GM18870 (cell line): ENCODE results near the gene ZFP36L2.

ENCODE experiments used
- ATAC-seq: cut with Tn5 transposase; IDR thresholded peaks from one replicate; pipeline ENCODE4 v1.9.1; 2021; ENCODE audit warnings: moderate library complexity; ENCODE audit not compliant: unreplicated experiment

Gene ZFP36L2, protein sequence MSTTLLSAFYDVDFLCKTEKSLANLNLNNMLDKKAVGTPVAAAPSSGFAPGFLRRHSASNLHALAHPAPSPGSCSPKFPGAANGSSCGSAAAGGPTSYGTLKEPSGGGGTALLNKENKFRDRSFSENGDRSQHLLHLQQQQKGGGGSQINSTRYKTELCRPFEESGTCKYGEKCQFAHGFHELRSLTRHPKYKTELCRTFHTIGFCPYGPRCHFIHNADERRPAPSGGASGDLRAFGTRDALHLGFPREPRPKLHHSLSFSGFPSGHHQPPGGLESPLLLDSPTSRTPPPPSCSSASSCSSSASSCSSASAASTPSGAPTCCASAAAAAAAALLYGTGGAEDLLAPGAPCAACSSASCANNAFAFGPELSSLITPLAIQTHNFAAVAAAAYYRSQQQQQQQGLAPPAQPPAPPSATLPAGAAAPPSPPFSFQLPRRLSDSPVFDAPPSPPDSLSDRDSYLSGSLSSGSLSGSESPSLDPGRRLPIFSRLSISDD

DNA sequence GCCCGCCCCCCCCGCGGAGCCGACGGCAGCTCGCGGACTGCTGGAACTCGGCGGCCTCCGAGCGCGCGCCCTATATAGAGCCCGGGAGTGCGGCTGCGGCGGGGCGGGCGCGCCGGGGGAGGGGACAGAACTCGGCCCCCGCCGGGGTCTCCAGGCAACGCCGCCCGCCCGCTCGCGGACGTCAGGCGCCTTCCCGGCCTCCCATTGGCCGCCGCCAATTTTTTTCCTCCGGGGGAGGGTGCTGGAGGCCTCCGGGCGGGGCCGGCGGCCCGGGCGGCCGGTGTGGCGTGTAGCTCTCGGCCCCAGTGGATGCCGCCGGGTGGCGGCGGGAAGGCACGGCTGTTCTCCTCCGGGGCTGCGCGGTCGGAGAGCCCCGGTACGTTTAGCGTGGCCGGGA lies at the start of gene ZFP36L2:
ZFP36L2 (minus strand) TSS at position 49 of the 397 bp plus-strand sequence. CDS start 291 bp downstream, outside the sequence.
- peak; percentile 32 for ATAC-seq

DNA sequence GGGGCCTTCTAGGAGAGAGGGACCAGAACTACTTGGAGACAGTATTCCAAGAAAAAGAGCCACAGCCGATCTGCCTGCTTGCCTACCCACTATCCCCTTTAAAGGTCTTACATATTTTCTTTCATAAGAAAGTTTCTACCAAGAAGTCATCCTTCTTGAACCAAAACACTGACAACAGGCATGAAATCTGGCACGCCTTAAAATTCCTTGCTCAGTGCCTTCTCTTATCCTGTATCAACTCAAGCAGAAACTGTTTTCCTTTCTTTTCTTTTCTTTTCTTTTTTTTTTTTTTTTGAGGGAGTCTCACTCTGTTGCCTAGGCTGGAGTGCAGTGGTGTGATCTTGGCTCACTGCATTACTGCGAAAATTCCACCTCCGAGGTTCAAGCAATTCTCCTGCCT lies 48.3 kb upstream of the ZFP36L2 start:
- ATAC-seq: no peak

DNA sequence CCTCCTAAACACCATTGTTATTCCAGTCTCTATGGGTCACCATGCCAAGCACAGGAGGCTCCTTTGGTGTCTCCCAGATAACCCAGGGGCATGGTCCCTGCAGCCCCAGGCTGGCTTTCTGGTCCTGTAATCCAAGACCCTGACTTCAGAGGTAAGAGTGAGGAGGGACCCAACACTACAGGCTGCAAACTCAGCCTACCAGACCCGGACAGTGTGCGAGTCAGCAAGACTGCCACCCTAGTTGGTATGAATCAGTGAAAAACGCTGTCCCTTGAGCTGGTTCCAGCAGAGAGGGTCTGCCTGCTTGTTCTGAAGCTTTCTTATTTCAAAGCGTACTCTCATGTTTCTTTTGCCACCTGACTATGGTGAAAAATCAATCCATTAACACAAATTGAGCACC lies 47.6 kb upstream of the ZFP36L2 start:
- no peak for ATAC-seq

DNA sequence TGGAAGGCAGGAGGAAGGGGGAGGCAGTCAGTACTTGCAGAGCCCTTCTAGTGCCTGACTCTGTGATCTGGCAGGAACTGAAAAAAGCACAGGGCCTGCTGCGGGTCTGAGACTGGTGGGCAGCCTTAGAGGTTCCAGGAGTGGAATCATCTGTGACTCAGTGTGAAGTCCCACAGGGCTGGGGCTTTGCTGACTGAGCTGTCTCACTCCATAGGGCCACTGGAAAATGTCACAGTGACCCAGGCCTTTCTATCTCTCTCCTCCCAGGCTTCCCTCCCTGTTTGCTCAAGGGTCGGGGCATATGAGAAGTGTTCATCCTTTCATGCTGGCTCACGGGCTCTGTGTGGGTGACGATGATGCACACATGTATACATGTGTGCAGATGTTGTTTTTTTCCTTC lies 47.1 kb upstream of the ZFP36L2 start:
- no peak for ATAC-seq

DNA sequence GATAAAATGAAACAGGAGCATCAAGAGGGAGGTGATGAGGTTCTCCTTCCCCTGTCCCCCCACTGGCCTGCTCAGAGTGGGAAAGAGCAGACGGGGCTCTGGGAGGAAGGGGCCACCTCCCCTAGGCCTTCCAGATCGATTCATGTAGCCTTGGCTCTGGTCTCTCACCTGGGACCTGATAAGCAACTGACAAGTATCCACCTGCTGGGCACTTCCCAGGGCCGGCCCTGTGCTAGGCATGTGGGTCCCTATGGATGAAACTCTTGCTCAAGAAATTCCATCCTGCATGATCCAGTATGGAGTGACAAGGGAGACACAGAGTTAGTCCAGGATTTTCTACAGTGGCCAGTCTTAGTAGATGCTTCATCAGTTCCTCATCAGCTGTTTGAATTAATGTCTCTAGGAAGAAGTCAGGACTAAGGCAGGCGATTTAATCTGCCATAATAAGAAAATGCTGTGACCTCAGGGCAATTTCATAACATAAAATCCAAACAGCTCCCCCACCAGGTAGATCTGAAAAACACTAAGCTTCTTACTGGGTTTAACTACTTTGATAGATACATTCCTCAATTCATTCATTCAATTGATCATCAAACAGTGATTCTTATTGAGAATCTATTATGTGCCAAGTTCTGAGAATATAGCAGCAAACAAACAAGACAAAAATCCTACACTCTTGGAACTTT lies 44.7 kb upstream of the ZFP36L2 start:
- ATAC-seq: no peak

DNA sequence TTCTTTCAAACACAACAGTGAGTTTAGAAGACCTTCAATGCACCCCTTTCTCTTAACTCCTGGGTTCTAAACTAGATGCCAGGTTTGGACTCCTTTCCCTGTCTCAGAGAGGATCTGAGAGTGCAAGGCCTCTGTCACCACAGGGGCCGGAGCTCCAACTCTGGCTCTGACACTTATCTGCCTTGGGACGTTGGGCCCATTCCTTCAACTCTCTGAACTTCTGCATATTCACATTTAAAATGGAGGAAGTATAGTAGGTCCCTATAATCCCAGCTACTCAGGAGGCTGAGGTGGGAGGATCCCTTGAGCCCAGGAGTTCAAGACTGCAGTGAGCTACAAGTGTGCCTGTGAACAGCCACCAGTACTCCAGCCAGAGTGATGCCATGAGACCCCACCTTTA lies 44.1 kb upstream of the ZFP36L2 start:
- no peak for ATAC-seq

DNA sequence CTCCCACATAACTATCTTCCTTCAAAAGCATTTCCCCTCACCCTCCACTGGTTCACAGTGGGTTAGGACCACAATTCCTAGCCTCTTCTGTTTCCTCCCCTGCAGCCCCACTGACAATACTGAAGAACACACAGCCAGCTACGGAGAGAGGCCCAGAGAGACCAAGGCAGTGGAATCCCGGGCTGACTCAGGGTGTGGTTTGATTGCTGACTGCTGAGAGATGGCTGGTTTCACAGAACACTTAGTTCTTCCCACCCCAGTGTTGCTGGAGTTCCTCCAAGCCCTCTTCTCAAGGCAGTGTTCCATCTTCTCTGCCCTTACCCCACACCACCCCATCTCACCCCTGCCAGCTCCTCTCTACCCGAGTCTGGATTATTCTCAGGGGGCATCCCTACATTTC lies 43.3 kb upstream of the ZFP36L2 start:
- ATAC-seq: no peak

DNA sequence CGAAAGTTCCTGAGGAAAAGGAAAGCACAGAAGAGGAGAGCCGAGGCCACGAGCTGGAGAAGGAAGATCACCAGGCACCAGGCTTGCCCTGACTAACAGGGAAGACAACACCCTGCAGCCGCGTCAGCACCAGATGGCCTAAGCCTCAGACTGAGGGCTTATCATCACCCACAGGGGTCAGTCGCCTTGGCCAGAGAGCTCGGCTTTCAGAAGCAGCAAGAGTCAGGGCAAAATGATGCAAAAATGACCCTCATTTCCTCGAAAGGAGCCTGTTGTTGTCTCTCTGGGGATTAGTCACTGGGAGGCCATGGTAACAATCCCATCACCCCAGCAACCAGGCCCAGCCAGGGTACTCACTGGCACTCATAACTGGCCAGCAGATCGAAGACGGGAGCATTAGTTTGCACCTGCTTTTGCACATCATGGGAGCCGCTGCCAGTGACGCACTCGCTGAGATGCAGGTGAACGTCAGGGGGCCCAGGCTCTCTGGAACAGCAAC lies 42.7 kb upstream of the ZFP36L2 start:
- ATAC-seq: no peak

DNA sequence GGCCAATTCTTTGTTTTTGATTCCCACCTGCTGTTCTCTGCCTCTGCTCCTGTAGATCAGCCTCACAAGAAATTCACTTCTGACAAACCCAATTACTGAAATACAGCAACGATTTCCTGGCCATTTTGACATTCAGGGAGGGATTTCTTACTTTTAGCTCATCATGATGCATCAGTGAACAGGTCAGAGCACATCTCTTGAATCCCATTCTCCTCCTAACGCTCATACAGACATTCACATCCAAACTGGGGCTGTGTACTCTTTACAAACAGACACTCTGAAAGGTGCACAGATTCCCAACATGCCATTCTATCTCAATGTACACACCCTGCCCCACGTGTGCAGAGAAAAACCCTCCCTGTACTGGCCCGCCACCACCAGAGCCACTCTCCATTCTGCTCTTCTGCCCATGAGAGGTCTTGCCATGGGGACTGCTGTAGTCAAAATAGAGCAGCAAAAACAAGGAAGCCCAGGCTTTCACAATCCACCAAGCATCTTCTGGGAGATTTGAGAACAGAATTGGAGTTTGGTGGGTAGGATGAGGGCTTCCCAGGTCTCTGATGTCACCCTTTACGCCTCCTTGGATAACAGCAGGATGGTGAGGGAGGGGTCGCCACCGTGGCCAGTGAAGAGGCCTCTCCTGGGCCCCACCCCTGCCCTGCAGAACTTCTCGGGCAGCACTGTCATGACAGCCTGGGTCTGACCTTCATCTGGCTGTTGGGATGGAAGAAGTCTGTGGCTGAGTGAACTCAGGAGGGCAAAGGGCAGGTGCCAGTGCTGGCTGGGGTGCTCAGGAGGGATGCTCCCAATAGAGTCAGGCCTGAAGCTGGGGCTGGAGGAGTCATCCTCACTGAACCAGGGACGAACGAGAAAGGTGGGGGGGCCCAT lies 41.9 kb upstream of the ZFP36L2 start:
- ATAC-seq: no peak

DNA sequence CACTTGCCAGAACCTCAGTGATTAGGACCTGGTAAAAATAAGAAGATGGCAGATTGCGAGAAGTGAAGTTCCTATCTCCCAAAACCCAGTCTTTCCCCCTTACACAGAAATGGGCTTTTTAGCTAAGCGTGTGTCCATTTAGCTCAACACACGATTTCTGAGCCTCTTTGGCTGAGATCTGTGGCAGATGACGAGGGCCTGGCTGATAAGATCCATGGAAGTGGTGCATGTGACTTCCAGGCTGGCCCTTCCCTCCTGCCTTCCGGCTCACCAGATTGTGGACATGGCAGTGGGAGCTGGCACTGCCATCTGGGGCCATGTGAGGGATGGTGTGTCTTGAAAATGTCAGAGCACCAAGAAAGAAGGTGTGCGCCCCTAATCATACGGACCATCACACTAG lies 41.0 kb upstream of the ZFP36L2 start:
- no peak for ATAC-seq

DNA sequence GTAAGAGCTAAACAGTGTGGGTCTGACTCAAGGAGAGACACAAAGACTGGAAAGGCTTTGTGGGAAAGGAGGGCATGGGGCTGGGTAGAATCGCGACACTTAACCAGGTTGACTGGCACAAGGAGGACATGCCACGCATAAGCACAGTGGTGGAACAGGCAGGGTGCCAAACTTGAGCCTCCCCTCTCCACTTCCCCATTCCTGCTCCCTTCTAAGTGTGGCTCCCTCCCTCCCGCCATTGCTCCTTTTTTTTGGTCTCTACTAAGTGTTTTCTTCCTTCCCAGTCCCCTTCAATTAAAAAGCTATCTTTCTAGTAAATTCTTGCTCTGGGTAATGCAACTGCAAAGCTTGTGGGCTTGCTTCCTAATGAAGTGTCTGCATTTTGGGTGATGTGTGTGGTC lies 40.3 kb upstream of the ZFP36L2 start:
- no peak for ATAC-seq

DNA sequence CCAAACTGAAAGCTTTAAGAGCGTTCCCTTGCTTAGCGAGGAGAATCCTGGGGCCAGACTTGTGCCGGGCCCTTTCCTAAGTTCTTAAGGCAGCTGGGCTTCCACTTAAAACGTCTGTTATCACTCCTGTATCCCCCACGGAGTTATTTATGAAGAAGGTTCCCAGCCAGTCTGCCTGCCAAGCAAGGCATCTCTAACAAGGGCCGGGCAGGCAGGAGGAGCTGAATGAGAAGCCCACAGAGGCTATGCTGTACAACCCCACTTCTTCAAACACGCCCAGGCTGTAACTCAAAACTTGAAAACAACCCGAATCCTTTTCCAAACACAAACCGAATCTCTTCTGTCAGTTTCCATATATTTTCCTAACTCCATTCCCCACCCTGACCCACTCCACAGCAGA lies 39.0 kb upstream of the ZFP36L2 start:
- ATAC-seq: no peak

DNA sequence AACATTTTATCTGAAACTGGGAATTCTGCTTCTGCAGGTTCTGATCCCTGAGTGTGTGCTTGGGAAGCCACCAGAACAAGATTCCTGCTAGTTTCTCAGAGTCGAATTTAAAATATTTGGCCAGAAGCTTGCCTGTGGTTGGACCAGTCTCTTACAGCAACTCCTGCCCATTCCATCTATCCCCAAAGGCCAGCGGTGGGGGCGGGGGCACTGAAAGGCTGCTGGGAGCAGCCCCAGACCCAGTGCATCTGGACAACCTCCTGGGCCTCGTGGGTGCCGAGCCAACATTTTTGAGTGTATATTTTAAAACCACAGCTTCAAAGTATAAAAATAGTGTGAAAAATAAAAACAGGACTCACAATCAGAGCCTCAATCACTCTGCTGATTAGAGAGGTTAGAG lies 38.6 kb upstream of the ZFP36L2 start:
- ATAC-seq: no peak

DNA sequence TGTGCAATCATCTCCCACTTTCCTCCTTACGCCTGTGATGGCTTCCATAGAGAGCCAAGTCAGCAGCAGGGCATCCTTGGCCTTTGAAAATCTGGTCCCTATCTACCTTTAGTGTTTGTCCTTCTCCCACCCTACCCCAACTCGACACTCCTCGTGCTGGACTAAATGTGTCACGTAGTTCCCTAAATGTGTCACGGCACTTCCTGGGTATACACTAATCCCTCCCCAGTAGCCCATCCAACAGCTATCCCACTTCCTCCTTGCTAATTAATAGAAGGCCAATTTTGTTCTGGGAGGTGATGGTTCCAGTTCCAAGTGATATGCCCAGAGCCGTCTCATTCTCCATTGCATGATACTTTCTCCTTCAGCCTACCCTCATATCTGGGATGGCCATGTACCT lies 36.5 kb upstream of the ZFP36L2 start:
- ATAC-seq: no peak

DNA sequence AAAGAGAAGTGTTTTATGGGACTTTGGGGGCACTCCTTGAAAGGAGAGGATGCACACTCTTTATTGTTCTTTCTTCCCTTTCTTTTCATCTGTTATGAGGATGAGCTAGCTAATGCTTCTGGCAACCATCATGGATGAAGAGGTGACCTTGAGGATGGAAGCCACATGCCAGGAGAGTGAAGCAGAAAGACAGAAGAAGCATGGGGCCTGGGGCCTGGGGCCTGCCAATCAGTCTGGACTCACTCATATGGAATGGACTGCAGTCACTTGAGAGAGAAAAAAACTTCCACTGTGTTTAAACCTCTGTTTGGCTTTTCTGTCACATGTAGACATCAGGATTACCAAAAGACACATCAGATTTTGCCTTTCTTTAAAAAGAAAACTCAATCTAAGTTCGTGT lies 35.8 kb upstream of the ZFP36L2 start:
- ATAC-seq: no peak

DNA sequence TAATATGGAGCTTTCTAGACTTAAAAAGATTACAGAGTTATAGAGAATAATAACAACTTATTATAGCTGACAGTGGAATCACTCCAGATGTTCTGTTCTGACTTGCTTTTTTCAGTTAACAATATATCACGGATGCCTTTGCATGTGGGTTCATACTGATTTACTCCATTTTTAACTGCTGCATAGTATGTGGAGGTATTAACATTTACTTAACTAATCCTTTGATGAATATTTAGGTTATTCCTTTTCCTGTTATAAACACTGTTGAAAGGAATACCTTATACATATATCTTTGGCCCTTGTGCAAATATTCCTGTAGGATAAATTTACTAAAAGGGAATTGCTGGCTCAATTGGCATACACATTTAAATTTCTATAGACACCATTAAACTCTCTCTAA lies 33.1 kb upstream of the ZFP36L2 start:
- no peak for ATAC-seq

DNA sequence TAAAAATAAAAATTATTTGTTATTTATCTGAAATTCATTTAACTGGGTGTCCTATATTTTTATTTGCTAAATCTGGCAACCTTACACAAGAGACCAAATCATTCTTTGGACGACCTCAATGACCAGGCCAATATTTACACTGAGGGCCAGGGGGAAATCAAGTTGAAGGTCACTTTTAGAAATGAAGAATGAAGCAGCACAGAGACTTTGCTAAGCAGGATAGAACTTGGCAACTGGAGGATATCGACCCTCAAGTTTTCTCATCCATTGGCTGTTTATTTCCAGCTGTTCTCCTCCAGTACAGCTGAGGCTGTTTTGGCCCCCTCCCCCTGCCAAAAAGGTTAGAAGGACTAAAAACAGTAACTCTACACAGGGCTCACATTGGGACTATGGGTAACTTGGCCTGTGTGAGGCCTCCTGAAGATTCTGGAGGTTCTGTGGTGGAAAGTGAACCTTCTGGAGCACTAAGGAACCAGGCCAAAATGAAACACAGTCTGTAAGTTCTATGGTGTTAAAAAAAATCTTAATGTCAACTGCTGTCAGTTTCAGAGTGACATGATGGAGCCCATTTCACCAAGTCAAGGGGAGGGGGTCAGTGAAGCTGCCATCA lies 32.2 kb upstream of the ZFP36L2 start:
- no peak for ATAC-seq

DNA sequence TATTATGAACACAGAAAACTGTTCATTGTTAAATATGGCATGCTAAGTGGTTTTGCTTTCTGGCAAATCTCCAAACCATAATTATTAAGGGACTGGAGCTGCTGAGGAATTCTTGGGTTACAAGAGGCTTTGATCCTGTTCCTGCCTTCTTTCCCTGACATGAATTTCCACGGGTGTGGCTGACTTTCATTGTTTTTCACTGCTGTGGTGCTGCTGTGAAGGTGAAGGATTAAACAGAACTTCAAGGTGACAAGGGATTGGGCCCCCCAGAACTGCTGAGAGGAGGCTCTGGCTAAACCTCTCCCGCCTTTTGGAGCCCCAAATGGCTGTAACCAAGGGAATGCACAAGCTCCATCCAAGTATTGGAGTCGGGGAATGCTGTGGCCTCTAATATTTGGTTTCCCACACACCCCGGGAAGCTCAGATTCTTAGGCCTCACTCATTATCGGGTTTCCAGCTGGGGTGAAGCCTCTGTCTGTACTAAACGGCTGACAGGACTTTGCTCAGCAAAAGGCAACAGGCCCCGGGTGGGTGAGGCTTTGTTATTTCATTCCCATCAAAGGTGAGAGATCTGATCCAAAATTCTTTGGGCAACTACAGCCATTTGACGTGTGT lies 29.0 kb upstream of the ZFP36L2 start:
- no peak for ATAC-seq

DNA sequence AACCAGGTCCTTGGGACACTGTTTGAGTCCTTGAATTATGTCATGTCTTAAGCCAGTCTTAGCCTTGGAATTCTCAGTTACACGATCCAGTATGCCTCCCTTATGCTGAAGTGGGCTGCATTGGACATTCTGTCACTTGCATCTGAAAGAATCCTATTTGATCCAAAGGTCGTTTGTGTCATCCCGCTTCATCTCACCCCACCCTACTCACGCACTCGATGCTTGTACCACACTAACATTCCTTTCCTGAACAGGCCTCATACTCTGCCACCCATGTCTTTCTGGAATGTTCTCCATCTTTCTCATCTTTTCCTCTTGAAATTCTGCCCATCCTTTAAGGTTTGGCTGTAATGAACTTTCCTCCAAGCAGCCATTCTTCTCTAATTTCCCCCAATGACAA lies 27.9 kb upstream of the ZFP36L2 start:
- ATAC-seq: no peak

DNA sequence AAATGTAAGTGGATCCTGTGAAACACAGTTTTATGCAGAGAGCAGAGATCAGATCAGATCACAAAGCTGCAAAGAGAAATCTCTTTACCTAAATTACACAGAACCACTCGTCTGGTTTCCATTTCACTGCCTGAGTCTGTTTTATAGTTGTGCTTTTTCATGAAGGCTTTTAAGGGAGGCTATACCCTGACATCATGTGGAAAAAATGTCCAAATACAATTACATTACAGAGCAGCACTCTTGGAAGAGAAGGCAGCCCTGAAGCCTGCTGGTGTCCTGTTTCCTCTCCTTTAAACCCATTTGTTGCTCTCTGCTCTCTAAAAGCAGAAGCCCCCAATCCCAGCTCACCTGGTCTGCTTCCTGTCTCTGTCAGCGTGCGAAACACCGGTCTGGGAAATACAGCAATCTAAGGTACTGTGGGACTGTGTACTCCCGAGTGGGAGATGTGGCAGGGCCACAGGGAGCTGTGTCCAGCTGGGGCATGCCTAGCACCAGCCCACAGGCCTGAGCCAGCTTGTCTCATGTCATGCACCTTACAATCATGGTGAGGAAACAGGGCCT lies 24.8 kb upstream of the ZFP36L2 start:
- ATAC-seq: no peak
